Naive B cell (primary cell): ENCODE results near the gene STPG4. TPM values are rescaled to one million over a fixed set of nuclear protein-coding genes. Genes with fewer than 3 reads are reported as not detected.
"Not testable (repeated sequence)": the region's sequence is repeated elsewhere in the genome, so short reads cannot be mapped to it uniquely, and the experiment has no call there.

ENCODE experiments used
- ATAC-seq, 2 donors: fragments of 150-1000 bp; cut with Tn5 transposase; 2 replicates each; pipeline ENCODE4 v1.10.0; 2021; ENCODE audit warnings: low read depth in 2 of 2, mild to moderate bottlenecking in 2 of 2, moderate library complexity in 2 of 2
- DNase-seq: peaks from one replicate; pipeline ENCODE4 v3.0.0; 2022
- H3K27ac Mint-ChIP-seq, 6 donors: one replicate each; pipeline ENCODE4 v1.8.0; 2020 to 2022; ENCODE audit warnings: mild to moderate bottlenecking in 6 of 6, mixed read lengths in 6 of 6, moderate library complexity in 5 of 6, inconsistent platforms in 2 of 6
- H3K27me3 Mint-ChIP-seq, 3 donors: one replicate each; pipeline ENCODE4 v1.8.0; 2021 to 2022; ENCODE audit warnings: mixed read lengths in 3 of 3, mild to moderate bottlenecking in 1 of 3
- H3K36me3 Mint-ChIP-seq, 2 donors: one replicate each; pipeline ENCODE4 v1.8.0; 2020 to 2022; ENCODE audit warnings: mixed read lengths in 2 of 2, inconsistent platforms in 1 of 2, mild to moderate bottlenecking in 1 of 2
- H3K4me1 Mint-ChIP-seq, 3 donors: one replicate each; pipeline ENCODE4 v1.8.0; 2020 to 2022; ENCODE audit warnings: mixed read lengths in 3 of 3, inconsistent platforms in 1 of 3, mild to moderate bottlenecking in 1 of 3, moderate library complexity in 1 of 3
- H3K4me3 Mint-ChIP-seq, 8 donors: one replicate each; pipeline ENCODE4 v1.8.0; 2020 to 2022; ENCODE audit warnings: mild to moderate bottlenecking in 8 of 8, mixed read lengths in 8 of 8, moderate library complexity in 8 of 8, inconsistent platforms in 2 of 8
- H3K9me3 Mint-ChIP-seq, 7 donors: one replicate each; pipeline ENCODE4 v1.8.0; 2020 to 2022; ENCODE audit warnings: mixed read lengths in 7 of 7, mild to moderate bottlenecking in 5 of 7, inconsistent platforms in 2 of 7, moderate library complexity in 1 of 7
- polyA plus RNA-seq, 6 donors: library from polyadenylated mRNA; unstranded; fragments of 300-500 nt; fragmentation: Illumina TruSeq; gene quantifications; one replicate each; pipeline ENCODE4 v1.2.3, GENCODE V29; 2021; ENCODE audit warnings: low read depth in 6 of 6

STPG4 gene
- polyA plus RNA-seq, 6 donors from 2014 or later: 0.41 to 0.66 TPM; not detected in 4

DNA sequence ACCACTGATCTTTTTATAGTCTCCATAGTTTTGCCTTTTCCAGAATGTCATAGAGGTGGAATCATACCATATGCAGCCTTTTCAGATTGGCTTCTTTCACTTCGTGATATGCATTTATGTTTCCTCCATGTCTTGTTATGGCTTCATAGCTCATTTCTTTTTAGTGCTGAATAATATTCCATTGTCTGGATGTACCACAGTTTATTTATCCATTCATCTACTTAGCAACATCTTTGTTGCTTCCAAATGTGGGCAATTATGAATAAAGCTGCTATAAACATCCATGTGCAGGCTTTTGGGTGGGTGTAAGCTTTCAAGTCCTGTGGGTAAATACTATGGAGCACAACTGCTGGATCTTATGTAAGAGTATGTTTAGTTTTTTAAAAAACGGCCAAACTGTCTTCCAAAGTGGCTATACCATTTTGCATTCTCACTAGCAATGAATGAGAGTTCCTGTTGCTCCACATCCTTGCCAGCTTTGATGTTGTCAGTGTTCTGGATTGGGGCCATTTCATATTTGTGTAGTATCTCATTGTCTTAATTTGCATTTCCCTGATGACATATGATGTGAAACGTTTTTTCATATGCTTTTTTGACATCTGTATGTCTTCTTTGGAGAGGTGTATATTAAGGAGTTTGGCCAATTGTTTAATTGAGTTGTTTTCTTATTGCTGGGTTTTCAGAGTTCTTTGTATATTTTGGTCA lies 20.6 kb downstream of the STPG4 start:
- Mint-ChIP-seq H3K4me1 (no peaks in the 10 kb centered on the region), H3K27ac (no peak overlapping the region), H3K27me3 (no peaks in the 10 kb centered on the region), H3K36me3 (peaks cover 19 to 29% of the 10 kb centered on the region in 2 donors), H3K9me3 (peaks cover 5 to 45% (median 22%) of the 10 kb centered on the region in 7 donors), H3K4me3 (no peak overlapping the region)
- DNase-seq (no peak), ATAC-seq (no peak)

DNA sequence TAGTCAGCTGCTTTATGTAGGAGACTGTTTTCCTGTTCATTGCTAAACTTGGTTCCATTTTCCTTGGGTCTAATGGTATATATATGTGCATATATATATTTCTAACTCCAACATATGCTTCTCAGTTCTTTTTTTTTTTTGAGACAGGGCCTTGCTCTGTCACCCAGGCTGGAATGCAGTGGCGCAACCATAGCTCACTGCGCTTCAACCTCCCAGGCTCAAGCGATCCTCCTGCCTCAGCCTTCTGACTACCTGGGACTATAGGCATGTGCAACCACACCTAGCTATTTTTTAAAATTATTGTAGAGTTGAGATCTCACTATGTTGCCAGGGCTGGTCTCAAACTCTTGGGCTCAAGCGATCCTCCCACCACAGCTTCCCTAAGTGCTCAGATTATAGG lies 22.1 kb downstream of the STPG4 start:
- peaks cover 19% of the 10 kb centered on the region in 2 donors for H3K36me3 Mint-ChIP-seq
- H3K4me1 Mint-ChIP-seq: no peaks in the 10 kb centered on the region
- DNase-seq (no peak), ATAC-seq (no peak)
- H3K27ac Mint-ChIP-seq: no peak overlapping the region
- H3K9me3 Mint-ChIP-seq: peaks cover 5 to 37% (median 16%) of the 10 kb centered on the region in 7 donors
- H3K27me3 Mint-ChIP-seq: no peaks in the 10 kb centered on the region
- H3K4me3 Mint-ChIP-seq: no peak overlapping the region

DNA sequence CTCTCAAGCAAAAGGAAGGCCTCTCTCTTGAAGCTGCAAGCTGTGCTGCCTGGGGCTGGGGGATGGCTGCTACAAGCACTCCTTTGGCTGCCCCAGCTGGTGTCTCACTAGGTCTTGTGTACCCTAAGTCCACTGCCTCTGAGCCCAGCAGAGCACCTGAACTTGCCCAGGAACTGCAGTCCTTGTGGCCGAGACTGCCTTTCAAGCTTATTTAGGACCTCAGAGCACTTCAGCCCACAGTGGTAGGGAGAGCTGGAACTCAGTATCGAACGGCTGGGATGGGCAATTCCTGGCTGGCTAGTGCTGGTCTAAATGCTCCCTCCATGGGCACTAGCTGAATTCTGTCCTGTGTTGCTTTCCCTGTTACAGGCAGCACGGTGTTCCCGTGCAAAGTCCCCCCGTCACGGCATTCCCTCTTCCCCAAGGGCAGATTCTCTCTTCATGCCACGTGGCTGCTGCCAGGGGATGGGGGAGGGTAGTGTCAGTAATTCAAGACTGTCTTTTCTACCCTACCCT lies 25.9 kb downstream of the STPG4 start:
- peak overlapping the region in 1 of 6 donors; percentile 39 for H3K27ac Mint-ChIP-seq
- peaks cover 0 to 15% (median 6%) of the 10 kb centered on the region in 7 donors for H3K9me3 Mint-ChIP-seq
- DNase-seq: no peak
- peaks cover 0 to 8% of the 10 kb centered on the region in 2 donors for H3K36me3 Mint-ChIP-seq
- H3K4me3 Mint-ChIP-seq: no peak overlapping the region
- H3K27me3 Mint-ChIP-seq: no peaks in the 10 kb centered on the region
- no peak for ATAC-seq
- H3K4me1 Mint-ChIP-seq: no peaks in the 10 kb centered on the region

DNA sequence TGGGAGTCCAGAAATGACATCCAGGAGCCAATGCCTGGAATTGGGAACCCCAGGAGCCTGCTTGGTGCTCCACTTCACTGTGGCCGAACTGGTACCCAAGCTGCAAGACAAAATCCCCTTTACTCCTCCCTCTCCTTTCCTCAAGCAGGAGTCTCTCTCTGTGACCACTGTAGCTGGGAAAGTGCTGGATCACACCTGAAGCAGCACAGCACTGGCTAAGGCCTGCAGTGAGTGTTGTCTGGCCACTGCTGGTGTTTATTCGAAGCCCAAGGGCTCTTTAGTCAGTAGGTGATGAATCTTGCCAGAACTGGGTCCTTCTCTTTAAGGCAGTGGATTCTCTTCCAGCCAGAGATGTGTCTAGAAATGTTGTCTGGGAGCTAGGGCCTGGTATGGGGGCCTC lies 26.4 kb downstream of the STPG4 start:
- Mint-ChIP-seq H3K36me3 (peaks cover 0 to 8% of the 10 kb centered on the region in 2 donors), H3K4me3 (no peak overlapping the region), H3K27ac (peak overlapping the region in 1 of 6 donors; percentile 76), H3K4me1 (no peaks in the 10 kb centered on the region), H3K27me3 (no peaks in the 10 kb centered on the region), H3K9me3 (peaks cover 0 to 13% (median 5%) of the 10 kb centered on the region in 7 donors)
- no peak for DNase-seq
- no peak for ATAC-seq

GRCh38 chr2:47127862-47128543 lies 27.1 kb downstream of the STPG4 start:
- Mint-ChIP-seq H3K4me3 (no peak overlapping the region), H3K27me3 (no peaks in the 10 kb centered on the region), H3K4me1 (no peaks in the 10 kb centered on the region), H3K27ac (peak overlapping the region in 1 of 6 donors; percentile 52), H3K36me3 (peaks cover 0 to 8% of the 10 kb centered on the region in 2 donors), H3K9me3 (peaks cover 0 to 13% (median 5%) of the 10 kb centered on the region in 7 donors)
- ATAC-seq (no peak), DNase-seq (no peak)

DNA sequence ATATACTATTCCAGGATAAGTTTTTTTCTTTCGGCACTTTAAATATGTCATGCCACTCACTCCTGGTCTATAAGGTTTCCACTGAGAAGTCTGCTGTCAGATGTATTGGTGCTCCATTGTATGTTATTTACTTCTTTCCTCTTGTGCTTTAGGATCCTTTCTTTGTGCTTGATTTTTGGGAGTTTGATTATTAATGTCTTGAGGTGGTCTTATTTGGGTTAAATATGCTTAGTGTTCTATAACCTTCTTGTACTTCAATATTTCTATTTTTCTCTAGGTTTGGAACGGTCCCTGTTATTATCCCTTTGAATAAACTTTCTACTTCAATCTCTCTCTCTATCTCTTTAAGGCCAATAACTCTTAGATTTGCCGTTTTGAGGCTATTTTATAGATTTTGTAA lies 28.3 kb downstream of the STPG4 start:
- ATAC-seq (no peak), DNase-seq (no peak)
- H3K9me3 Mint-ChIP-seq: peaks cover under 1 to 13% (median 5%) of the 10 kb centered on the region in 7 donors
- no peak overlapping the region for H3K4me3 Mint-ChIP-seq
- no peak overlapping the region for H3K27ac Mint-ChIP-seq
- H3K36me3 Mint-ChIP-seq: peaks cover 0 to 8% of the 10 kb centered on the region in 2 donors
- H3K27me3 Mint-ChIP-seq: no peaks in the 10 kb centered on the region
- no peaks in the 10 kb centered on the region for H3K4me1 Mint-ChIP-seq

DNA sequence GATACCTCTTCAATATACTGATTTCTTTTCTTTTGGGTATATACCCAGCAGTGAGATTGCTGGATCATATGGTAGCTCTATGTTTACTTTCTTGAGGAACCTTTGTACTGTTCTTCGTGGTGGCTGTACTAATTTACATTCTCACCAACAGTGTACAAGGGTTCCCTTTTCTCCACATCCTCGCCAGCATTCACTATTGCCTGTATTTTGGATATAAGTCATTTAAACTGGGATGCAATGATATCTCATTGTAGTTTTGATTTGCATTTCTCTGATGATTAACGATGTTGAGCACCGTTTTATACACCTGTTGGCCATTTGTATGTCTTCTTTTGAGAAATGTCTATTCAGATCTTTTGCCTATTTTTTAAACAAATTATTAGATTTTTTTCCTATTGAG lies 30.4 kb downstream of the STPG4 start:
- H3K36me3 Mint-ChIP-seq, DNase-seq, H3K4me3 Mint-ChIP-seq, H3K4me1 Mint-ChIP-seq, H3K27me3 Mint-ChIP-seq, H3K27ac Mint-ChIP-seq, ATAC-seq: not testable (repeated sequence)
- peaks cover 2 to 13% (median 5%) of the 10 kb centered on the region in 7 donors for H3K9me3 Mint-ChIP-seq

GRCh38 chr2:47120424-47120823 lies 34.7 kb downstream of the STPG4 start:
- H3K27me3 Mint-ChIP-seq, H3K36me3 Mint-ChIP-seq, DNase-seq, H3K4me1 Mint-ChIP-seq, H3K9me3 Mint-ChIP-seq, ATAC-seq, H3K4me3 Mint-ChIP-seq: not testable (repeated sequence)
- H3K27ac Mint-ChIP-seq: peak overlapping the region in 2 of 6 donors; percentile 2 to 27

- Mint-ChIP-seq H3K4me1 (peaks cover 4 to 7% (median 5%) of the 10 kb centered on the region in 3 donors), H3K9me3 (peaks cover 0 to 2% (median 0%) of the 10 kb centered on the region in 7 donors)
Observed at GRCh38 chr2:47119001-47119400, 36.1 kb downstream of the STPG4 start.

GRCh38 chr2:47118581-47118980 lies 36.5 kb downstream of the STPG4 start:
- DNase-seq: no peak
- ATAC-seq: no peak
- Mint-ChIP-seq H3K4me1 (peaks cover 4 to 7% (median 5%) of the 10 kb centered on the region in 3 donors), H3K9me3 (peaks cover 0 to 2% (median 0%) of the 10 kb centered on the region in 7 donors), H3K27me3 (no peaks in the 10 kb centered on the region), H3K4me3 (no peak overlapping the region), H3K27ac (no peak overlapping the region), H3K36me3 (no peaks in the 10 kb centered on the region)

More at GRCh38 chr2:47119001-47119400, 36.1 kb downstream of the STPG4 start:
- Mint-ChIP-seq H3K27ac (no peak overlapping the region), H3K36me3 (no peaks in the 10 kb centered on the region), H3K4me3 (no peak overlapping the region), H3K27me3 (no peaks in the 10 kb centered on the region)
- ATAC-seq: no peak
- DNase-seq: no peak

DNA sequence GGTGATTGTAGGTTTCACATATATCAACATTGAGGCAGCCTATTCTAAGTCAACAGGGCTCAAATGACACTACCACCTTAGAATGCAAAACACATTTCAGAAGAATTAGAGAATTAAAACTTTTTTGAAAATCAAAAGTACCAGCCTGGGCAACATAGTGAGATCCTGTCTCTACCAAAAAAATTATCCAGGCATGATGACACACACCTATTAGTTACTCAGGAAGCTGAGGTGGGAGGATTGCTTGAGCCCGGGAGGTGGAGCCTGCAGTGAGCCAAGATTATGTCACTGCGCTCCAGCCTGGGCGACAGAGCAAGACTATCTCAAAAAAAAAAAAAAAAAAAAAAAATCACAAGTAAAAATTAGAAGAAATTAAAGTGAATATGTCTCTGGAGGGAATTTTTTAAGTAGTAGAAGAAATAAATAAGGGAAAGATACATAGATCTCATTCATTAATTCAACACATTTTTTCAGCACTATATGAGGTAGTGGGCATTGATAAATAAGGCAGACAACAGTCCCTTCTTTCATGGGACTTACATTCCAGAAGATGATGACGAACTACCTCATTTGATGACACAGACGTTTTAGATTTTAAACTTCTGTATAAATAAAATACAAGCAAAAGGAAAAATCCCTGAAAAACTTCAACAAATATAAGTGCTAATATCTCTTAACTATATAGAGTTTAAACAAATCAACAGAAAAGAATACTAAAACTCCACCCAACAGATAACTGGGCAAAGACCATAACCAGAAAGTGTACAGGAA lies 42.3 kb downstream of the STPG4 start:
- DNase-seq (no peak), ATAC-seq (no peak)
- H3K27me3 Mint-ChIP-seq: no peaks in the 10 kb centered on the region
- H3K4me3 Mint-ChIP-seq: no peak overlapping the region
- H3K36me3 Mint-ChIP-seq: no peaks in the 10 kb centered on the region
- H3K4me1 Mint-ChIP-seq: no peaks in the 10 kb centered on the region
- no peak overlapping the region for H3K27ac Mint-ChIP-seq
- H3K9me3 Mint-ChIP-seq: no peaks in the 10 kb centered on the region

- no peaks in the 10 kb centered on the region for H3K36me3 Mint-ChIP-seq
- ATAC-seq: no peak
- H3K27ac Mint-ChIP-seq: no peak overlapping the region
- peaks cover 0 to 6% (median 0%) of the 10 kb centered on the region in 3 donors for H3K4me1 Mint-ChIP-seq
- H3K9me3 Mint-ChIP-seq: no peaks in the 10 kb centered on the region
- no peak for DNase-seq
- no peak overlapping the region for H3K4me3 Mint-ChIP-seq
- no peaks in the 10 kb centered on the region for H3K27me3 Mint-ChIP-seq
Observed at GRCh38 chr2:47109680-47110079, 45.4 kb downstream of the STPG4 start.

DNA sequence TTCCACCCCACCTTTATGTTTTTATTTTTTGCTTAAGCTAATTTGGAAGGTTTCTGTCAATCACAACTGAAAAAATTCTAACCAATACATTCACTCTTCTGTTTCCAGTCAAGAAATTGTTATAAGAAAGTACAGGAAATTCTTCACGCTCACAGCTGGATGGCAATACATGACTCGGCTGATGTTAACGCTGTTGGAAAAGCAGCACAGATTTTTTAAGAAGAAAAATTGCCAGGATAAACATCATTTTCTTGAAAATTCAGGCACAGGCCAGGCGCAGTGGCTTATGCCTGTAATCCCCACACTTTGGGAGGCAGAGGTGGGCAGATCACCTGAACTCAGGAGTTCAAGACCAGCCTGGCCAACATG lies 46.1 kb downstream of the STPG4 start:
- ATAC-seq: no peak

More for the DNA sequence above, 46.1 kb downstream of the STPG4 start:
- H3K27ac Mint-ChIP-seq: no peak overlapping the region
- H3K27me3 Mint-ChIP-seq: no peaks in the 10 kb centered on the region
- H3K36me3 Mint-ChIP-seq: no peaks in the 10 kb centered on the region
- H3K9me3 Mint-ChIP-seq: no peaks in the 10 kb centered on the region
- no peak for DNase-seq
- no peak overlapping the region for H3K4me3 Mint-ChIP-seq
- H3K4me1 Mint-ChIP-seq: peaks cover 0 to 6% (median 0%) of the 10 kb centered on the region in 3 donors
